HG03469 (cell line): ENCODE results near the gene JSRP1.

Experiments used
- ATAC-seq: cut with Tn5 transposase; IDR thresholded peaks from one replicate; pipeline ENCODE4 v1.9.1; 2021; ENCODE audit warnings: mild to moderate bottlenecking, moderate library complexity, moderate number of reproducible peaks; ENCODE audit not compliant: unreplicated experiment

Gene JSRP1

DNA sequence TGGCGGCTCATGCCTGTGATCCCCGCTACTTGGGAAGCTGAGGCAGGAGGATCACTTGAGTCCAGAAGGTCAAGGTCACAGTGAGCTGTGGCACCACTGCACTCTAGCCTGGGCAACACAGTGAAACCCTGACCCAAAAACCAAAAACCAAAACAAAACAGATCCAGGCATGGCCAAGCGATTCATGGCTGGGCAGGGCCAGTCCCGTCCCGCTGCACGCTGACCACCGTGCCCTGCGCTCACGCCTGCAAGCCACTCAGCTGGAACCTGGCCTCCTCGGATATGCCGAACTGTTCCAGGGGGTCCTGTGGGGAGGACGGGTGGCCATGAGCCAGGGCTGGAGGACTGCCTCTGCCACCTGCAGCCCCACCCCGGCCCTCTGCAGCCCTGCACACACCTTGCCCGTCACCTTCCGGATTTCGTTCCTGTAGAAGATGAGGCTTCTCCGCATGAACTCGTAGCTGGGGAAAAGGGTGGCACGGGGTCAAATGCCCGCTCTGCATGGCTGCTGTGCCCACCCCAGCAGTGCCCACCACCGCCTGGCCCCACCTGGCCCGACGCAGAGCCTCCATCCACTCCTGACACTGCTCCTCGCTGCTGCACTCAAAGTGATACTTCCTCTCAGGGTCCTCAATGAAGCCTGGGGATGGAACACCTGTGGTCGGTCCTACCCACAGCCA lies 22.5 kb downstream of the JSRP1 start:
- no peak for ATAC-seq

DNA sequence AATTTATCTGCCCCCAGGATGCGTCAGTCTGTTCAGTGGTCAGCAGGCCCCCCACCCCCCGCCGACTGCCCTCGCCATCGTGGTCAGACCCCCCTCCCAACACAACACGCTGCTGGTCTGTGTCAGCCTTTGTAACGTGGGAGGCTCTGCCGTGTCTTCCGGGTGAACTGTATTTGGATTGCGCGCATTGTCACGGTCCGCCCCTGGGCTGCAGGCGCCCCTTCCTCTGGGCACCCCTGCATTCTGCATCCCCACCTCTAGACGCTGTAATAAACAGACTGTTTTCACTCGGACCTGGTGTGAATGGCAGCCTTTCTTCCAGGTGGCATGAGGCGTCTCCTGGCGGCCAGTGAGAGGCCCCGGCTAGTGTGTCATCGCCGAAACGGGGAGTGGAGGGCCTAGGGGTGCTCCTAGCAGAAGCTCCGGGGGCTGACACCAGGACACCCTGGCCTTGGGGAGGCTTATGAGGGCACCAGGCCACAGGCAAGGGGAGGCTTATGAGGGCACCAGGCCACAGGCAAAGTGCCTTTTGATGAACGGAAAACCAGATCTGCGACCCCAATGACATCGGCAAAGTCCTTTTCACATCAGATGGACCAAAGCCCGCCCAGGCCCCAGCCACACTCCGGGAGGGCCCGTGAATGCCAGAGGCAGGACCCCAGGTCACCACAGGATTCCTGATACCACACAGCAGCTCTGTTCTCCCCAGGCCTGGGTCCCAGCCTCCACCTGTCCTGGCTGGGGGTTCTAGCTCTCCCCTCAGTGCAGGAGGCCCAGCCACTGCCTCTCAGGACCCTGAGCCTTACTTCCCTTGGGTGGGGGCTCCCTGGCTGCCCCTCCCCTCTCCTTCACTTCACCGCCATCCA lies 23.7 kb downstream of the JSRP1 start:
- no peak for ATAC-seq

GRCh38 chr19:2231621-2232221 lies 24.5 kb downstream of the JSRP1 start:
- ATAC-seq = no peak

- ATAC-seq = no peak
These were observed 25.2 kb downstream of the JSRP1 start for GRCh38 chr19:2230807-2231533.

- no peak for ATAC-seq
These were observed 26.1 kb downstream of the JSRP1 start for GRCh38 chr19:2230033-2230531.

- ATAC-seq = no peak
These were observed 26.8 kb downstream of the JSRP1 start for GRCh38 chr19:2229103-2230032.

GRCh38 chr19:2228157-2229030 lies 27.8 kb downstream of the JSRP1 start:
- no peak for ATAC-seq

- no peak for ATAC-seq
These were observed 28.6 kb downstream of the JSRP1 start for GRCh38 chr19:2227415-2228156.

DNA sequence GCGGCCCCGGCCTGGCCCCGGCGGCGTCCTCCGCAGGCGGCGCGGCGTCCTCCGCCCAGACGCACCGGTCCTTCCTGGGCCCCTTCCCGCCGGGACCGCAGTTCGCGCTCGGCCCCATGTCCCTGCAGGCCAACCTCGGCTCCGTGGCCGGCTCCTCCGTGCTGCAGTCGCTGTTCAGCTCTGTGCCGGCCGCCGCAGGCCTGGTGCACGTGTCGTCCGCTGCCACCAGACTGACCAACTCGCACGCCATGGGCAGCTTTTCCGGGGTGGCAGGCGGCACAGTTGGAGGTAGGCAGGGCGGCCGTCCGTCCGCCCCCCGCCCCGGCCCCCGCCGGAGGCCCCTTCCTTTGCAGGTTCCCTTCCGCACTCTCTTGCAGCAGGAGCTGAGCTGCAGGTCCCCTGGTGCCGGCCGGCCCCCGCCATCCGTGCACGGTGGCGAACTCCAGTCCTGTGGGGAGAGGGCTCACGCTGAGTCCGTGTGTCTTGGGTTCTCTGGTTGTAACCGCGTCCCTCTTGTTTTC lies 29.3 kb downstream of the JSRP1 start:
- ATAC-seq = no peak

DNA sequence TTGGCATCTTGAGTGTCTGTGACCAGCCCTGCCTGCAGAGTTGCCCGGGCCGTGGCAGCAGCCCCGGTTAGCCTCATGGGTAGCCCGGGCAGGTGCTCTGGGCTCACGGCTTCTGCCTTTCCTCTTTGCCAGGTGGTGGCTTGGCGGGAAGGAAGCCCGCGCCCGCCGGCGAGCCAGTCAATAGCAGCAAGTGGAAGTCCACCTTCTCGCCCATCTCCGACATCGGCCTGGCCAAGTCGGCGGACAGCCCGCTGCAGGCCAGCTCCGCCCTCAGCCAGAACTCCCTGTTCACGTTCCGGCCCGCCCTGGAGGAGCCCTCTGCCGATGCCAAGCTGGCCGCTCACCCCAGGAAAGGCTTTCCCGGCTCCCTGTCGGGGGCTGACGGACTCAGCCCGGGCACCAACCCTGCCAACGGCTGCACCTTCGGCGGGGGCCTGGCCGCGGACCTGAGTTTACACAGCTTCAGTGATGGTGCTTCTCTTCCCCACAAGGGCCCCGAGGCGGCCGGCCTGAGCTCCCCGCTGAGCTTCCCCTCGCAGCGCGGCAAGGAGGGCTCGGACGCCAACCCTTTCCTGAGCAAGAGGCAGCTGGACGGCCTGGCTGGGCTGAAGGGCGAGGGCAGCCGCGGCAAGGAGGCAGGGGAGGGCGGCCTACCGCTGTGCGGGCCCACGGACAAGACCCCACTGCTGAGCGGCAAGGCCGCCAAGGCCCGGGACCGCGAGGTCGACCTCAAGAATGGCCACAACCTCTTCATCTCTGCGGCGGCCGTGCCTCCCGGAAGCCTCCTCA lies 30.0 kb downstream of the JSRP1 start:
- no peak for ATAC-seq

GRCh38 chr19:2225415-2226050 lies 30.7 kb downstream of the JSRP1 start:
- ATAC-seq = no peak

GRCh38 chr19:2224754-2225349 lies 31.4 kb downstream of the JSRP1 start:
- ATAC-seq = no peak

- ATAC-seq = no peak
These were observed 32.3 kb downstream of the JSRP1 start for GRCh38 chr19:2223959-2224358.

- ATAC-seq = no peak
These were observed 32.8 kb downstream of the JSRP1 start for GRCh38 chr19:2223391-2223790.

GRCh38 chr19:2221918-2222317 lies 34.3 kb downstream of the JSRP1 start:
- ATAC-seq = no peak

- ATAC-seq = no peak
These were observed 34.9 kb downstream of the JSRP1 start for GRCh38 chr19:2221250-2221831.
